SHP77 (cell line): Measurements from ENCODE around the gene SERPINF2.
"Not testable (repeated sequence)": the region's sequence is repeated elsewhere in the genome, so short reads cannot be mapped to it uniquely, and the experiment has no call there.

Source experiments
- DNase-seq, 2 experiments: peaks; one replicate each; lab custom pipeline; 2025; lab: John Stamatoyannopoulos, UW

Gene SERPINF2

DNA sequence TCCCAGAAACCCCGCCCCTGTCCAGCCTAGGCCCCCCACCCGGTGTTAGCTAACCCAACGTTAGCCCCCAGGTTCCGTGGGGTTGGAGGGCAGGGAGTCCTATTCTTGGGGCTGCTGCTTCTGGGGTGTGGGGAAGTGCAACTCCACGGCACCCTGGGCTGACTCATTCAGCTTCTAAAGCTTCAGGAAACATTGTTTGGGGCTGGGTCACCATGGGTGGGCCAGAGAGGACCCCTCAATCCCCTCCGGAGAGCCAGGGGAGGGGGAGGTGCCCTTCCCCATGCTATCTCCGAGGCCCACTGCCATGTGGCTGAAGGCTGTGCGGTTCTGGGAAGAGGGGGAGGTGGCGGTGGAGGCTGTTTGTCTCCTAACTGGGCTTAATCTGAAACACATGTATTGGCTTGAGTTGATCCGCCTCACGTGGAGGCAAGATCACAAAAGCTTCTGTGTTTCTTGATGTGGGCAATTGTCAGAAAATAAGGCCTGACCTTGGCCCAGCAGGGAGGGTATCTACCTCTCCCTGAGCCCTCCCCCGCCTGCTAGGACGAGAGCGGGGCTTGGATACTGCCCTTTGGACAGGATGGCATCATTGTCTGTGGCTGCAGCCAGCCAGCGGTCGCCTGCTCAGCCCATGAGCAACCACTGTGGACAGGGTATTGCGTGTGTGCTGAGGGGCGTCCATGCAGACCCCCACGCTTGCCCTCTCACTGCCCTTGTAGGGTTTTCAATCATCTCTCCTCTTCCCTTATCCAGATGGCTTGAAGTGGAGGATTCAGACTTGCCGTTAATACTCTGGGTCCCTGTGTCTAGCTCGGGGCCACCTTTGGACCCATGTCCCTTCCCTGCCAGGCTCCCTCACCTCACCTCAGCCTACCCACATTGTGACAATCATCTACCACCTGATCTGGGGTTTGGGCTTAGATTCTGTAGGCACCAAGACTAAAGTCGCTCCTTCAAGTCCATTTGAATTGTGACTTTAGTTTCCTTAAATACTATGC, 20.5 kb downstream of the SERPINF2 start:
- DNase-seq: peak; percentile 68 to 69

DNA sequence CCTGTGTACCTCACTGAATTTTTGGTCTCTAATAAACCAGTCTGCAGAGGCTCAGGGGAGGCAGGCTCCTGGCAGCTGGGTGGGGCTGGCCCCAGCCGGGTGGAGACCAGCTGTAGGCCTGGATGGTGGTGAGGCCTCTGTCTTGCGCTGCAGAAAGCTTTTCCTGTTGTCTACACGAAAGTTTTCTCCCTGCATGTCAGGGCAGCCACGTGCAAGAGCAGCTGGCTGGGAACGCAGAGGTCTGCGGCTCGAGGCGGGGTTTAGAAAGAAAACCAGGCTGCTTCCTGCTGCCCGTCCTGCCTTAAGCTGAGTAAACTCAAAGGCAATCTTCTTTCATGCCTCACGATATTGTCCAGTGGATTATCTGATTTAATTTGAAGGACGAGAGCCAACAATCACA, 21.6 kb downstream of the SERPINF2 start:
- DNase-seq: peak; percentile 62 to 80

DNA sequence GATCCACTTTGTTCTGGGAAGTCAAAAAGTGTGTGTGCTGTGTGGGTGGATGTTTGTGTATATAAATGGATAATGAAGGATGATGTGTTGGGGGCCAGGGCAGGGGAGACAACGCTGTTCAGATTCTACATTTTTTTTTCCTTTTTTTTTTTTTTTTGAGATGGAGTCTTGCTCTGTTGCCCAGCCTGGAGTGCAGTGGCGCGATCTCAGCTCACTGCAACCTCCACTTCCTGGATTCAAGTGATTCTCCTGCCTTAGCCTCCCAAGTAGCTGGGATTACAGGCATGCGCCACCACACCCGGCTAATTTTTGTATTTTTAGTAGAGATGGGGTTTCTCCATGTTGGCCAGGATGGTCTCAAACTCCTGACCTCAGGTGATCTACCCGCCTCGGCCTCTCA, 22.0 kb downstream of the SERPINF2 start:
- not testable (repeated sequence) for DNase-seq

DNA sequence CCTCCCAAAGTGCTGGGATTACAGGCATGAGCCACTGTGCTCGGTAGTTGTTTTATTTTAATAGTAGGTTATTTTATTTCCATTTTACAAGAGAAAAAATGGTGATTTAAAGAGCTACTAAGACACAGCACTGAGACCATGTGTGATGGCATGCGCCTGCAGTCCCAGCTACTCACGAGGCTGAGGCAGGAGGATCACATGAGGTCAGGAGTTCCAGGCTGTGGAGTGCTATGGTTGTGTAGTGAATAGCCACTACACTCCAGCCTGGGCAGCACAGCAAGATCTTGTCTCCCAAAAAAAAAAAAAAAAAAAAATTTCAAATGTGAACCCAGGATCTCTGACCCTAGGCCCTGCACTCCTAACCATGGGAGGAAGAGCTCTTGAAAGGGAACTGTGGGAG, 22.9 kb downstream of the SERPINF2 start:
- no peak for DNase-seq

DNA sequence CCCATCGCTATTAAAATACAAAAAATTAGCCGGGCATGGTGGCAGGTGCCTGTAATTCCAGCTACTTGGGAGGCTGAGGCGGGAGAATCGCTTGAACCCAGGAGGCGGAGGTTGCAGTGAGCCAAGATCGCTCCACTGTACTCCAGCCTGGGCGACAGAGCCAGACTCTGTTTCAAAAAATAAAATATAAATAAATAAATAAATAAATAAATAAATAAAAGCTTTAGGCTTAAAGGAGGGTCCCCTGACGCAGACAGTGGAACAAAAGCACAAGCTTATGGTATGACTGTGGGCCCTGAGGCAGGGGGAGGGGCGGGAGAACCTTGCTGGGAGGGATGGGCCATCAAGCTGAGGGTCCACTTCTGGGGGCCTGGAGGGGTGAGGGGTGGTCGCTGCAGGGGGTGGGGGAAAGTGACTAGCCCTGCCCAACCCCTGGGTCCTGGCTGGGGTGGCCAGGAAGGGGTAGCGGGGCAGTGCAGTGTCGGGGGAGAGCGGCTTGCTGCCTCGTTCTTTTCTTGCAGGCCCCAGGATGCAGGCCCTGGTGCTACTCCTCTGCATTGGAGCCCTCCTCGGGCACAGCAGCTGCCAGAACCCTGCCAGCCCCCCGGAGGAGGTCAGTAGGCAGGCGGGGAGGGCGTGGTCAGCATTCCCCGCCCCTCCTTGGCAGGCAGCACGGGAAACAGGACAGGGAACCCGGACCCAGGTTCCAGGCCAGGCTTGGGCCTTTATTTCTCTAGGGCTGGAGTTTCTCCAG, 23.9 kb downstream of the SERPINF2 start:
- no peak for DNase-seq

DNA sequence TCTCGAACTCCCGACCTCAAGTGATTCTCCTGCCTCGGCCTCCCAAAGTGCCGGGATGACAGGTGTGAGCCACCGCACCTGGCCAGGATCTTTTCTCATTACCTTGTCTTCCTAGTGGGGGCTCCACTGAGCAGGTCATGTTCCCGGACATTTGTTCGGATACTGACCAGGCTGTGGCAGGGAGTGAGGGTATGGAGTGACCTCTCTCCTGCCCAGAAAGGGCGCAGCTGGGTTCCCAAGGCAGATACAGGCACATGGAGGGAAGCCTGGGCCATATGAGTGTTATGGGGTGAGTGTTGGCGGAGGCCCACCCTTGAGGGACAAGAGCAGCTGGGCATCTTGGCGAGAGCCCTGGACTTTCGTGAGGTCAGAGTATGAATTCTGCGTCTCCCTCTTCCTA, 24.7 kb downstream of the SERPINF2 start:
- no peak for DNase-seq

DNA sequence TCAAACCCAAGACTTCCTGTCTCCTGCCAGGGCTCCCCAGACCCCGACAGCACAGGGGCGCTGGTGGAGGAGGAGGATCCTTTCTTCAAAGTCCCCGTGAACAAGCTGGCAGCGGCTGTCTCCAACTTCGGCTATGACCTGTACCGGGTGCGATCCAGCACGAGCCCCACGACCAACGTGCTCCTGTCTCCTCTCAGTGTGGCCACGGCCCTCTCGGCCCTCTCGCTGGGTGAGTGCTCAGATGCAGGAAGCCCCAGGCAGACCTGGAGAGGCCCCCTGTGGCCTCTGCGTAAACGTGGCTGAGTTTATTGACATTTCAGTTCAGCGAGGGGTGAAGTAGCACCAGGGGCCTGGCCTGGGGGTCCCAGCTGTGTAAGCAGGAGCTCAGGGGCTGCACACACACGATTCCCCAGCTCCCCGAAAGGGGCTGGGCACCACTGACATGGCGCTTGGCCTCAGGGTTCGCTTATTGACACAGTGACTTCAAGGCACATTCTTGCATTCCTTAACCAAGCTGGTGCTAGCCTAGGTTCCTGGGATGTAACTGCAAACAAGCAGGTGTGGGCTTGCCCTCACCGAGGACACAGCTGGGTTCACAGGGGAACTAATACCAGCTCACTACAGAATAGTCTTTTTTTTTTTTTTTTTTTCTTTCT, 27.3 kb downstream of the SERPINF2 start:
- DNase-seq: no peak

DNA sequence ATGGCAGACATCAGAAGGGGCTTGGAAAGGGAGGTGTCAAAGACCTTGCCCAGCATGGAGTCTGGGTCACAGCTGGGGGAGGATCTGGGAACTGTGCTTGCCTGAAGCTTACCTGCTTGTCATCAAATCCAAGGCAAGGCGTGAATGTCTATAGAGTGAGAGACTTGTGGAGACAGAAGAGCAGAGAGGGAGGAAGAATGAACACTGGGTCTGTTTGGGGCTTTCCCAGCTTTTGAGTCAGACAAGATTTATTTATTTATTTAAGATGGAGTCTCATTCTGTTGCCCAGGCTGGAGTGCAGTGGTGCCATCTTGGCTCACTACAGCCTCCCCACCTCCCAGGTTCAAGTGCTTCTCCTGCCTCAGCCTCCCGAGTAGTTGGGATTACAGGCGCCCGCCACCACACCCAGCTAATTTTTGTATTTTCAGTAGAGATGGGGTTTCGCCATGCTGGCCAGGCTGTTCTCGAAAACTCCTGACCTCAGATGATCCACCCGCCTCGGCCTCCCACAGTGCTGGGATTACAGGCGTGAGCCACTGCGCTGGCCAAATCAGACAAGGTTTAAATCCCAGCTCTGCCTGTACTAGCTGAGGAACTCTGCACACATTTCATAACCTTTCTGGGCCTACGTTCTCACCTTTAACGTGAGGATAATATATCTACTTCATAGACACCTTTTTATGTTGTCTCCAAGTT, 30.5 kb downstream of the SERPINF2 start:
- not testable (repeated sequence) for DNase-seq

DNA sequence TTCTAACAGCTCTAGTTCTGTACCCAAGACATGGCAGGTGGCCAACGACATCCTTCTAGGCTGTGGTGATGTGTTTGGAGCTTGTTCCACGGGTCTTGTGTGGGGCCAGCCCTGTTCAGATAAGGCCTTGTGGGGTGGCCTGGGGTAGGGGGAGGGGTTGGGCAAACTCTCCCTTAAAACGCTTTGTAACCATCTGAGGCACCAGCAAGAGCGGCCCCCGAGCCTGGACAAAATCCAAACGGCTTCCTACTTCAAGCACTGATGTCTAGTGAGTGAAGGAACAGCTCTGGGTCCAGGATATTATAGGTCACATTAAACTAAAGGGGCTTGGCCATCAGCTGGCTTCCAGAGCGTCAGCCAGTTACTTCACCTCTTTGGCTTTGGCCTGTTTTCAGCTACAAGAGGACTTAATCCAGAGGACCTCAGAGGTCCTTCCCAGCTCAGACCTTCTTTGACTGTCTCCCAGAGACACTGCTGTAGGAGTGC, 31.1 kb downstream of the SERPINF2 start:
- no peak for DNase-seq

DNA sequence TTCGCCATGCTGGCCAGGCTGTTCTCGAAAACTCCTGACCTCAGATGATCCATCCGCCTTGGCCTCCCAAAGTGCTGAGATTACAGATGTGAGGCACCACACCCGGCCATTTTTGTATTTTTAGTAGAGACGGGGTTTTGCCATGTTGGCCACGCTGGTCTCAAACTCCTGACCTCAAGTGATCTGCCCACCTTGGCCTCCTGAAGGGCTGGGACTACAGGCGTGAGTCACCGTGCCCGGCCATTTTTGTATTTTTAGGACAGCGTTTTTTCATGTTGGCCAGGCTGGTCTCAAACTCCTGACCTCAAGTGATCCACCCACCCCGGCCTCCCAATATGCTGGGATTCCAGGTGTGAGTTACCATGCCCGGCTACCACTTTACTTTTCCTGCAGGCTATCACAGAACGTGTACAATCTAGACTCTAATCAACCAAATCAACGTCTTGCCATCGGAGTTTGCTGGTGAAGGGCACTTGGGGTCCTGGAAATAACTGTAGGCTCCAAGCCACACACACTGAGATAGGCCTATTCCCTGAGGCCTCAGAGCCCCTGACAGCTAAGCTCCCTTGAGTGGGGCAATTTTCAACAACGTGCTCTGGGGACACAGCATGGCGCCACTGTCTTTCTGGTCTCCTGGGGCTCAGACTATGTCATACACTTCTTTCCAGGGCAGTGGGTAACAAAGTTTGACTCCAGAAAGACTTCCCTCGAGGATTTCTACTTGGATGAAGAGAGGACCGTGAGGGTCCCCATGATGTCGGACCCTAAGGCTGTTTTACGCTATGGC, 31.9 kb downstream of the SERPINF2 start:
- DNase-seq: no peak

DNA sequence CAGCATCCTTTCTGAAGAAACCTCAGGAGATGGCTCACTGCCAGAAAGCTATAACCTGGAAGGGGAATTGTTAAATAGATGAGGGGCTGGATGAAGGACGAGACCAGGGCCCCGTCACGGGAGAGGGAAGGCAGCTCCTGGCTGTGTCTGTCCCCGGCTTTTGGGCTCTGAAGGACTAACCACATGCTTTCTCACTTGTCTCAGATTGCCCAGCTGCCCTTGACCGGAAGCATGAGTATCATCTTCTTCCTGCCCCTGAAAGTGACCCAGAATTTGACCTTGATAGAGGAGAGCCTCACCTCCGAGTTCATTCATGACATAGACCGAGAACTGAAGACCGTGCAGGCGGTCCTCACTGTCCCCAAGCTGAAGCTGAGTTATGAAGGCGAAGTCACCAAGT, 33.7 kb downstream of the SERPINF2 start:
- no peak for DNase-seq

DNA sequence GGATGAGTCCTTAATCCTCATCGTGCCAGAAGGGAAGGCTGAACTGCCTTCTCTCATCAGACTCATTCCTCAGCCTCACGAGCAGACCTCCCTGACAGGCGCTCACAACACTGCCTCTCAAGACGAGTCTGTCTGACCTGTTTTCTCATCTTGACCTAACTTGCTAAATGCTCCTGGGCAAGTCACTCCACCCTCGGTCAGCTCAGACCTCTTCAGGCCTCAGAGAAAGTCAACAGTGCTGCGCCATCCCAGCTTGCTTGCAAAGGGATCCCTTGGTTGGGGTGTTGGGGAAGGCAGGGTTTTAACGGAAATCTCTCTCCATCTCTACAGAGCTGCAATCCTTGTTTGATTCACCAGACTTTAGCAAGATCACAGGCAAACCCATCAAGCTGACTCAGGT, 34.2 kb downstream of the SERPINF2 start:
- no peak for DNase-seq

DNA sequence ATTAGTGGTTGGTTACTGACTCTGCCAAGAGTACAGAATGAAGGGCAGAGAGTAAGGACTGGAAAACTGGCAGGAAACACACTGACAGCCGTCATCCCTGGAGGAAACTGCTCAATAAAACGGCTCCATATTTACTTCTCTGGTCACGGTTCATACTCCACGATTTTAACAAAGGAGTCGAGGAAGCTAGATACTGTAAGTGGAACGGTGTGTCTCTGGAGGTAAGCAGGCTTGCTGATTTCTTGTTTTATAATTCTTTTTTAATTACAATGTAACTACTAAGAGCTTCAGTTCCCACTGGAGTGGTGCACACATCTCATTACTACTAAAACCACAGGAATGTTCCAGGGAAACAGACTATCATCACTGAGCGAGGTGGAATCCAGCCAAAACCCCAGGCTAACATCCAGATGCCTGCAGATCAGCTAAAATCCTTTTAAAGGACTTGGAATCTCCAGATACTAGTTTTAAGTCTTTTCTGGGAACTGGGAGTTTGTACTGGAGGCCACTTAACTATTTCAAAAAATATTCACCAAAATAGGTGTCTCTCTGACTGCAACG, 37.0 kb downstream of the SERPINF2 start:
- no peak for DNase-seq

DNA sequence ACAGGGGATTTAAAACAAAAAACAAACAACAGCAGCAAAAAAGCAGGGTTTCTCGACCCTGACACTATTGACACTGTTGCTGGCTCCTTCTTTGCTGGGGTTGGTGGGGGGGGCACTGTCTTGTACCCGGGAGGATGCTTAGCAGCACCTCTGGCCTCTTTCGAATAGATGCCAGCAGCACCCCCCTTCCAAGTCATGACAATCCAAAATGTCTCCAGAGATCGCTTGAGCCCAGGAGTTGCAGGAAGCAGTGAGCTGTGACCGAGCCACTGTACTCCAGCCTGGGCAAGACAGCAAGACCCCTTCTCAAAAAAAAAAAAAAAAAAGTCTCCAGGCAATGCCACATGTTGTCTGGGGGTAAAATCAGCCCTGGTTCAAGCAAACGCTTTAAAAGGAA, 39.5 kb downstream of the SERPINF2 start:
- no peak for DNase-seq

DNA sequence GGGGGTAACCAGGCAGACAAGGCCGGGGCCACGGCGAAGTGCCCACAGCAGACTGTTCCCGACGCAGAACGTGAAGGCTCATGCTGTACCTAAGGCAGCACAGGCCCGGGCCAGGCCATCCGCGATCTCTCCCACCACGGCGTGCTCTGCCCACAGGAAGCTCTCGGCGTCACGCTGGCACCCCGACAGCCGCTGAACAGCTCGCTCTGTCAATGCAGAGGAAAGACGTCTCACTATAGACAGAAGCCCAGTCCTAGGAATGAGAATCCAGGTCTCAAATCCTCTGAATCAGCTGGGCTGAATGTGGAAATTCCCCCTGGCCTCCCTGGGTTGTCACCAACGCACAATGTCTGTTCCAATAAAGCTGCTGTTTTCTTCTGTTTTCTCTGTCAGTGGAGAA, 40.6 kb downstream of the SERPINF2 start:
- no peak for DNase-seq

DNA sequence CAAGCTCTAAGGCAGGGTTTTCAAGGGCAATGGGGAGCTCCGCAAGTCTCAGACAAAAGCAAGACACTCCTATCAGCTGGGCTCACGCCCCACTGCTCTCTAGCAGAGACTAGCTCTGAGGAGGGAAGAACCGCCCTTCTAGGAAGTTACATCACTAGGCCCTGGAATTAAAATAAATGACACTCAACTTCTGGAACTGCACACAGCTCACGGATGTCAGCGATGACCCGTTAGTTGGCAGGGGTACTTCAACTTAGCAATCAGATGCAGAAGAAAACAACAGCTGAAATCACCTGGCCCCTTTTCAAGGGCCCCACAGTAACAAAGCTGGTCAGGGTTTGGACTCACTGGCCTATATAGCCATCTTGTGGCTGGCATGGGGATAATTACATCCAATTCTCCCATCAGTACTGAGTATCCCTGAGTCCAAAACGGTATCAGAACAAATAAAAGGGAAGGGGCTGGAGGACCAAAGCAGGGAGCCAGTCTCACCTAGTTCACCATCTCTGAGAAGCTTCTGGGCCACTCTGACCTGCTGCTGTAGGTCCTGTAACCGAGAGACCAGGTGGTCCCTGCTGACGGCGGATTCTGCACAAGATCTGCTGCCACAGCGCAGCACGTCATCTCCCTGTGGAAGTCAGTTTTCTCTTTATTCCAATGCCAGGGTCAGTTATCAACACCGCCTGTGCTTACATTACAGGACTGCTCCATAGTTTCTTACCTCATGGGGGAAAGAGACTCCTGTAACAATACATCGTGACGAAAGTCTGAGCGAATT, 41.4 kb downstream of the SERPINF2 start:
- DNase-seq: peak; percentile 73 to 74

DNA sequence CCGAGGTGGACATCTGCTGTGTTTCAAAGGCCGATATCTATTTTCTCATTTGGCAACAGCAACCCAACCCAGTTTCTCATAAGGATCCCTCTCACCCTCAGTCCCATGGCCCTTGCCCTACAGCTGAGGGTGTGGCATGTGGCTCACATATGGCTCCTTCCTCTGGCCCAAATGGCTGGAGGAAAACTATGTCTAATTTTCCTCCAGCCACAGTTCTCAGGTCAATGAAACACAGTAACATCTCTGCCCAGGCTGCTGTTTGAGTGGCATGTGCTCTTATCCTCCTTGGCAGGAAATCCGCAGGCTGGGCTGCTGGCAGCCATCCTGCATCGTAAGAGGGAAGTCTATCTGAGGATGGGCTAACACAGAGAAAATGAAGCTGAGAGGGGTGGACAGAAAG, 43.3 kb downstream of the SERPINF2 start:
- DNase-seq: no peak

DNA sequence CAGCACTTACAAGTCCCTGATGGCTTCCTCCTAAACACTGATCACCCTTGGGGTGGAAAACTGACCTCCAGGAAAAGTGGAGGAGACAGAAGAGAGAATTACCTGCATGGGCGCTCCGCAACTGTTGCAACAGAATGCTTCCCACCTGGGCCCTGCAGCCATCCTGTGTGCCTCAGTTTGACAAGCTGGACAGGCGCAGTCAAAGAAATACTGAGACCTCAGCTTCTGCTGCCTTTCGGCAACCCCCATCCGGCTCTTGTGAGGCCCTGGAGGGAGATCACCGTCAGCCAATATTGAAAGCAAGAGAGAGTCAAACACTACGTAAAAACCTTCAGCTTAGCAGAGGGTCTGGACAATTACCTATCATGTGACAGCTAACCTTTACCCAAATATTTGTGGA, 44.0 kb downstream of the SERPINF2 start:
- no peak for DNase-seq

DNA sequence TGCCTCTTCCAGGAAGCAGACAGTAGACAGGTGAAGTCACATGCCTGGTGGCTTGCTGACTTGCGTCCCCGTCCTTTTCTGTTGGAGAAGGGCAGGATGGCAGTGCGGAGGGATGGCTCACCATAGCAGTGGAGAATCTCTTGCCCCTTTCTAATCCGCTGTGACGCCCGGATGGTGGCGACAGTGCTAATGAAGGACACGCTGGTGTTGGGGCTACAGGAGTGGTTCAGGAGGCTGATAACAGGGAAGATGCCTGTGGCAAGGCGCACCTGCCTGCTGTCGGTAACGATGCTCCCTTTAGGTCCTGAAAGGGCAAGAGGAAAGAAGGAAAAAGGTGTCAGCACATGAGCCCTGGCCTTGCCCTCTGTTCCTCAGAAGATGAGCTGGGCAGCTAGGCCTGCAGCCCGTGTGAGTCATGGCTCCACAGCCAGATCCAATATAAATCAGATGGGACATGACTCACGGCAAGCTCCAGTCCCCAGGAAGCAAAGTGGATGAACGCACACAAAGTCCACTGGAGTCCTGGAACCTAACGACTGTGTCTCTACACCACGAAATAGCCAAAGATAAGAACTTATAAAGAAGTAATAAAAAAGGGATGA, 44.7 kb downstream of the SERPINF2 start:
- no peak for DNase-seq
